H1 (cell line): ENCODE results near the gene ORC5. TPM values are rescaled to one million over a fixed set of nuclear protein-coding genes. Genes with fewer than 3 reads are reported as not detected.

Source experiments
- CTCF ChIA-PET: fragments of 300-600 bp; sonication (Branson Sonifier 250); formaldehyde crosslinking; loops from one replicate; lab custom pipeline; 2021; ENCODE audit not compliant: partially characterized antibody; lab: Charles Lee
- POLR2A ChIA-PET: fragments of 300-600 bp; sonication (Branson Sonifier 250); formaldehyde crosslinking; loops from one replicate; lab custom pipeline; 2021; ENCODE audit warnings: inconsistent platforms; ENCODE audit not compliant: partially characterized antibody; lab: Charles Lee
- DNase-seq, 2 experiments: peaks; one replicate each; pipeline versions ENCODE4 v3.0.0 to v3.0.0-alpha.2; 2010 to 2022; ENCODE audit warnings: low spot score in 2 of 2, low read depth in 1 of 2, mixed read lengths in 1 of 2
- FAIRE-seq: peaks from 2 replicates; lab custom pipeline; 2011; peaks lifted over from hg19 to GRCh38; lab: Jason Lieb, UNC
- H2AFZ ChIP-seq: 2 replicates; pipeline ENCODE4 v1.8.1; 2012; ENCODE audit warnings: low read length, inconsistent platforms
- H2AK5ac ChIP-seq: 2 replicates; pipeline ENCODE4 v1.6.1; 2013; ENCODE audit warnings: low read depth, low read length
- H2BK120ac ChIP-seq: replicated peaks from 2 replicates; pipeline ENCODE3; 2013; ENCODE audit warnings: low read depth, low read length, inconsistent platforms
- H2BK12ac ChIP-seq: 2 replicates; pipeline ENCODE4 v1.6.1; 2013; ENCODE audit warnings: low read depth, low read length
- H2BK15ac ChIP-seq: 2 replicates; pipeline ENCODE4 v1.6.1; 2013; ENCODE audit warnings: low read length
- H2BK20ac ChIP-seq: 2 replicates; pipeline ENCODE4 v1.6.1; 2013; ENCODE audit warnings: low read length
- H2BK5ac ChIP-seq: 2 replicates; pipeline ENCODE4 v1.6.1; 2013; ENCODE audit warnings: low read depth, low read length
- H3K14ac ChIP-seq: 2 replicates; pipeline ENCODE4 v1.6.1; 2013; ENCODE audit warnings: inconsistent platforms; ENCODE audit not compliant: insufficient read length
- H3K18ac ChIP-seq: 2 replicates; pipeline ENCODE4 v1.6.1; 2013; ENCODE audit warnings: low read length; ENCODE audit errors: extremely low read depth
- H3K23ac ChIP-seq: 2 replicates; pipeline ENCODE4 v1.6.1; 2013; ENCODE audit warnings: inconsistent platforms; ENCODE audit not compliant: insufficient read length
- H3K23me2 ChIP-seq: 2 replicates; pipeline ENCODE4 v1.6.1; 2013; ENCODE audit warnings: low read depth, low read length
- H3K27ac ChIP-seq: 2 replicates; pipeline ENCODE4 v1.6.1; 2011; ENCODE audit warnings: low read depth, low read length, inconsistent platforms
- H3K27me3 ChIP-seq, 4 experiments: replicated peaks in 1 of 4; 1 replicate in 1 of 4; 2 replicates in 3 of 4; pipeline versions ENCODE4 v1.6.1 to v1.8.1; 2011 to 2013; ENCODE audit warnings: low read length in 3 of 4, mild to moderate bottlenecking in 3 of 4, inconsistent platforms in 2 of 4, mixed read lengths in 2 of 4, moderate library complexity in 1 of 4; ENCODE audit not compliant: control insufficient read depth in 3 of 4, insufficient read depth in 3 of 4; ENCODE audit errors: extremely low read depth in 1 of 4
- H3K36me3 ChIP-seq, 4 experiments: 2 replicates each; pipeline versions ENCODE4 v1.6.1 to v1.8.1; 2011 to 2013; ENCODE audit warnings: mild to moderate bottlenecking in 4 of 4, low read length in 3 of 4, moderate library complexity in 2 of 4, control low read depth in 1 of 4, inconsistent platforms in 1 of 4; ENCODE audit not compliant: insufficient read depth in 4 of 4, control insufficient read depth in 2 of 4
- H3K4ac ChIP-seq: replicated peaks from 2 replicates; pipeline ENCODE3; 2013; ENCODE audit warnings: low read length, low read depth, mixed read lengths, inconsistent platforms; ENCODE audit not compliant: insufficient read length
- H3K4me1 ChIP-seq, 4 experiments: replicated peaks in 1 of 4; 1 replicate in 1 of 4; 2 replicates in 3 of 4; pipeline versions ENCODE4 v1.6.1 to v1.8.1; 2011 to 2013; ENCODE audit warnings: low read length in 3 of 4, inconsistent platforms in 2 of 4, mixed read lengths in 1 of 4; ENCODE audit not compliant: insufficient read depth in 4 of 4, control insufficient read depth in 3 of 4
- H3K4me2 ChIP-seq, 2 experiments: 2 replicates each; pipeline versions ENCODE4 v1.6.1 to v1.8.1; 2011 to 2013; ENCODE audit warnings: low read depth in 2 of 2, low read length in 2 of 2, control low read depth in 1 of 2, inconsistent platforms in 1 of 2, mild to moderate bottlenecking in 1 of 2; ENCODE audit not compliant: insufficient read depth in 1 of 2
- H3K4me3 ChIP-seq, 4 experiments: fragments of 200-600, 300-600 bp in 1 of 4; sonication (generic), shearing (Covaris generic), sonication (Bioruptor Twin) in 1 of 4; 2 replicates each; pipeline versions ENCODE4 v1.5.1 to v1.8.1; 2011 to 2016; ENCODE audit warnings: low read length in 4 of 4, low read depth in 3 of 4, control low read depth in 2 of 4, inconsistent platforms in 2 of 4, mild to moderate bottlenecking in 2 of 4, mixed read lengths in 1 of 4, moderate library complexity in 1 of 4; ENCODE audit not compliant: insufficient read depth in 2 of 4; ENCODE audit errors: extremely low read depth in 1 of 4
- H3K56ac ChIP-seq: replicated peaks from 2 replicates; pipeline ENCODE3; 2013; ENCODE audit warnings: low read depth, mild to moderate bottlenecking, mixed read lengths, low read length, inconsistent platforms; ENCODE audit not compliant: insufficient read length
- H3K79me1 ChIP-seq: 2 replicates; pipeline ENCODE4 v1.6.1; 2013; ENCODE audit warnings: low read depth, low read length, control low read depth
- H3K79me2 ChIP-seq, 2 experiments: 2 replicates each; pipeline versions ENCODE4 v1.6.1 to v1.8.1; 2012 to 2013; ENCODE audit warnings: low read length in 2 of 2, mild to moderate bottlenecking in 2 of 2, inconsistent platforms in 1 of 2; ENCODE audit not compliant: insufficient read depth in 2 of 2, control insufficient read depth in 1 of 2
- H3K9ac ChIP-seq, 4 experiments: replicated peaks in 1 of 4; 1 replicate in 1 of 4; 2 replicates in 3 of 4; pipeline versions ENCODE4 v1.6.1 to v1.8.1; 2011 to 2013; ENCODE audit warnings: low read depth in 3 of 4, low read length in 3 of 4, control low read depth in 2 of 4, mild to moderate bottlenecking in 2 of 4, moderate library complexity in 2 of 4, inconsistent platforms in 1 of 4; ENCODE audit errors: extremely low read depth in 1 of 4
- H3K9me3 ChIP-seq, 2 experiments: 2 replicates each; pipeline versions ENCODE4 v1.6.1 to v1.8.1; 2012 to 2013; ENCODE audit warnings: mild to moderate bottlenecking in 2 of 2, moderate library complexity in 2 of 2, control low read depth in 1 of 2, inconsistent platforms in 1 of 2, low read depth in 1 of 2, low read length in 1 of 2, mixed read lengths in 1 of 2; ENCODE audit not compliant: insufficient read depth in 2 of 2
- H4K20me1 ChIP-seq, 2 experiments: replicated peaks in 1 of 2; 2 replicates each; pipeline versions ENCODE3 to v1.8.1; 2011 to 2013; ENCODE audit warnings: inconsistent platforms in 2 of 2, low read length in 2 of 2, mild to moderate bottlenecking in 1 of 2; ENCODE audit not compliant: insufficient read depth in 2 of 2, control insufficient read depth in 1 of 2
- H4K5ac ChIP-seq: 2 replicates; pipeline ENCODE4 v1.6.1; 2013; ENCODE audit warnings: low read length, low read depth, mixed read lengths, inconsistent platforms; ENCODE audit not compliant: insufficient read length
- H4K8ac ChIP-seq: 2 replicates; pipeline ENCODE4 v1.8.0; 2013; ENCODE audit warnings: mild to moderate bottlenecking, moderate library complexity, low read length, inconsistent platforms; ENCODE audit not compliant: insufficient read depth; ENCODE audit errors: extremely low read depth
- H4K91ac ChIP-seq: replicated peaks from 2 replicates; pipeline ENCODE3; 2013; ENCODE audit warnings: low read length, mixed read lengths, inconsistent platforms; ENCODE audit not compliant: insufficient read length
- BACH1 ChIP-seq: IDR thresholded peaks from 2 replicates; pipeline ENCODE4 v1.6.1; 2012; ENCODE audit warnings: low read length, improper control_type of control experiment
- CHD1 ChIP-seq: IDR thresholded peaks from 2 replicates; pipeline ENCODE4 v1.6.1; 2012; ENCODE audit warnings: low read depth, low read length, improper control_type of control experiment
- GABPA ChIP-seq: IDR thresholded peaks from 2 replicates; pipeline ENCODE4 v1.6.1; 2011; ENCODE audit warnings: mild to moderate bottlenecking, low read length, moderate library complexity, borderline replicate concordance; ENCODE audit not compliant: insufficient read depth
- NANOG ChIP-seq: IDR thresholded peaks from 2 replicates; pipeline ENCODE4 v1.6.1; 2011; ENCODE audit warnings: low read length, low read depth, mild to moderate bottlenecking, inconsistent platforms; ENCODE audit not compliant: insufficient read depth, poor library complexity, severe bottlenecking
- POLR2A ChIP-seq, 2 experiments: IDR thresholded peaks; 1 replicate in 1 of 2; 2 replicates in 1 of 2; pipeline ENCODE4 v1.6.1; 2011; ENCODE audit warnings: low read depth in 2 of 2, low read length in 2 of 2, mild to moderate bottlenecking in 2 of 2; ENCODE audit errors: control extremely low read depth in 1 of 2
- RAD21 ChIP-seq, 2 experiments: IDR thresholded peaks in 1 of 2; conservative IDR thresholded peaks in 1 of 2; 2 replicates each; pipeline ENCODE4 v1.6.1; 2011; ENCODE audit warnings: low read depth in 2 of 2, low read length in 2 of 2, improper control_type of control experiment in 1 of 2, inconsistent platforms in 1 of 2, mild to moderate bottlenecking in 1 of 2, moderate library complexity in 1 of 2
- SIX5 ChIP-seq: IDR thresholded peaks from 2 replicates; pipeline ENCODE4 v1.6.1; 2011; ENCODE audit warnings: mild to moderate bottlenecking, low read depth, low read length
- SP2 ChIP-seq: IDR thresholded peaks from 2 replicates; pipeline ENCODE4 v1.6.1; 2012; ENCODE audit warnings: mild to moderate bottlenecking, low read length, inconsistent platforms
- TAF1 ChIP-seq: IDR thresholded peaks from 2 replicates; pipeline ENCODE4 v1.6.1; 2011; ENCODE audit warnings: mild to moderate bottlenecking, low read depth, low read length
- WGBS, 2 experiments: shearing (Covaris generic) in 1 of 2; methylation state at CpG; one replicate each; pipeline versions ENCODE4 v1.1.6 to v1.1.7; 2013 to 2015; ENCODE audit warnings: low lambda C conversion rate in 2 of 2, mixed read lengths in 2 of 2, inconsistent platforms in 1 of 2, low coverage in 1 of 2, missing lambda C conversion rate in 1 of 2; ENCODE audit not compliant: insufficient replicate concordance in 2 of 2, insufficient coverage in 1 of 2, insufficient read length in 1 of 2; ENCODE audit errors: extremely low coverage in 1 of 2, missing lambda C conversion rate in 1 of 2; 5-methylcytosine and 5-hydroxymethylcytosine counted together
- polyA plus RNA-seq, 7 experiments: library from polyadenylated mRNA; depleted of rRNA in 3 of 7; stranded (reverse) in 5 of 7; unstranded in 2 of 7; fragments of >200 nt in 5 of 7; fragments of 200-250 nt in 2 of 7; gene quantifications; 1 replicate in 5 of 7; 2 replicates in 1 of 7; 4 replicates in 1 of 7; pipeline versions ENCODE4 v1.2.1 to v1.2.3, GENCODE V29; 2011 to 2013; ENCODE audit warnings: missing spikeins in 2 of 7, mixed read lengths in 2 of 7
- total RNA-seq: library from RNA; stranded (reverse); fragmentation: NEBNext Ultra II Directional; extraction: Animal tissue kit (Norgen Biotek cat#: 25700); gene quantifications from 2 replicates; pipeline ENCODE4 v1.2.1, GENCODE V29; 2021
- TF ChIP-seq, protein P1 (sequence below): IDR thresholded peaks from 2 replicates; pipeline ENCODE4 v1.6.1; 2011; ENCODE audit warnings: low read length, improper control_type of control experiment
- TF ChIP-seq, protein P2 (sequence below), 3 experiments: IDR thresholded peaks; 1 replicate in 2 of 3; 2 replicates in 1 of 3; pipeline versions ENCODE4 v1.5.1 to v1.6.1; 2011; ENCODE audit warnings: low read length in 3 of 3, mild to moderate bottlenecking in 3 of 3, inconsistent platforms in 2 of 3, low read depth in 1 of 3, moderate library complexity in 1 of 3; ENCODE audit not compliant: insufficient read depth in 1 of 3; ENCODE audit errors: control extremely low read depth in 1 of 3

ORC5 gene
- total and polyA plus RNA-seq, 2 of the 8 experiments (the other 6 are each of a cell fraction or from before 2014, with no cell fraction given), result 7.7 to 19.9 TPM

GRCh38 chr7:104161244-104161643 lies 46.6 kb downstream of the ORC5 start:
- H2BK5ac ChIP-seq, result no peak overlapping the region
- no peak for DNase-seq
- no peaks in the 10 kb centered on the region for H3K79me1 ChIP-seq
- H4K91ac ChIP-seq, result no peak overlapping the region
- no peak overlapping the region for H2BK15ac ChIP-seq
- no peaks in the 10 kb centered on the region for H3K9me3 ChIP-seq
- no peaks in the 10 kb centered on the region for H4K20me1 ChIP-seq
- H3K23ac ChIP-seq, result no peak overlapping the region
- no peak overlapping the region for H3K4me3 ChIP-seq
- H2BK120ac ChIP-seq, result no peak overlapping the region
- no peaks in the 10 kb centered on the region for H3K4me1 ChIP-seq
- H3K9ac ChIP-seq, result no peak overlapping the region
- H4K8ac ChIP-seq, result no peak overlapping the region
- no peak overlapping the region for H3K27ac ChIP-seq
- H3K4ac ChIP-seq, result no peak overlapping the region
- POLR2A ChIA-PET, result no interaction called here
- CTCF ChIA-PET, result interaction anchor here (1.0 to 2.2 kb wide), 3 partner anchors 13 to 637 kb away, joined by 3 to 10 read pairs (median 3); no protein-coding TSS in a partner anchor
- H2BK12ac ChIP-seq, result no peak overlapping the region
- H2AFZ ChIP-seq, result no peak overlapping the region
- no peaks in the 10 kb centered on the region for H3K23me2 ChIP-seq
- no peaks in the 10 kb centered on the region for H3K79me2 ChIP-seq
- H3K14ac ChIP-seq, result no peak overlapping the region
- no peak overlapping the region for H3K18ac ChIP-seq
- H3K4me2 ChIP-seq, result no peak overlapping the region
- H2AK5ac ChIP-seq, result no peak overlapping the region
- no peak overlapping the region for H3K56ac ChIP-seq
- no peak overlapping the region for H2BK20ac ChIP-seq
- no peaks in the 10 kb centered on the region for H3K27me3 ChIP-seq
- no peak overlapping the region for H4K5ac ChIP-seq
- no peak for FAIRE-seq
- peaks cover 0 to 10% (median under 1%) of the 10 kb centered on the region in 4 experiments; a peak in 2 of 8 replicates for H3K36me3 ChIP-seq
- 90% methylated on average over 3 of the region's 3 CpGs; no CpG with 5 or more reads in 1 of the 2 experiments for WGBS, 2 experiments
- TF ChIP-seq CHD1 (no peak), SP2 (no peak), NANOG (no peak), TAF1 (no peak), GABPA (no peak), SIX5 (no peak), BACH1 (no peak), RAD21 (IDR thresholded peaks at IDR 0.05 in 1 of 2, conservative IDR thresholded peaks at IDR 0.05 in 1 of 2; ENCODE audit: low read depth in 2 of 2, low read length in 2 of 2) (no peak), POLR2A (IDR thresholded peaks at IDR 0.05; ENCODE audit: control extremely low read depth in 1 of 2, low read depth in 2 of 2, low read length in 2 of 2) (no peak)
- TF ChIP-seq, protein P1, sequence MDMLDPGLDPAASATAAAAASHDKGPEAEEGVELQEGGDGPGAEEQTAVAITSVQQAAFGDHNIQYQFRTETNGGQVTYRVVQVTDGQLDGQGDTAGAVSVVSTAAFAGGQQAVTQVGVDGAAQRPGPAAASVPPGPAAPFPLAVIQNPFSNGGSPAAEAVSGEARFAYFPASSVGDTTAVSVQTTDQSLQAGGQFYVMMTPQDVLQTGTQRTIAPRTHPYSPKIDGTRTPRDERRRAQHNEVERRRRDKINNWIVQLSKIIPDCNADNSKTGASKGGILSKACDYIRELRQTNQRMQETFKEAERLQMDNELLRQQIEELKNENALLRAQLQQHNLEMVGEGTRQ, result no peak
- TF ChIP-seq, protein P2, sequence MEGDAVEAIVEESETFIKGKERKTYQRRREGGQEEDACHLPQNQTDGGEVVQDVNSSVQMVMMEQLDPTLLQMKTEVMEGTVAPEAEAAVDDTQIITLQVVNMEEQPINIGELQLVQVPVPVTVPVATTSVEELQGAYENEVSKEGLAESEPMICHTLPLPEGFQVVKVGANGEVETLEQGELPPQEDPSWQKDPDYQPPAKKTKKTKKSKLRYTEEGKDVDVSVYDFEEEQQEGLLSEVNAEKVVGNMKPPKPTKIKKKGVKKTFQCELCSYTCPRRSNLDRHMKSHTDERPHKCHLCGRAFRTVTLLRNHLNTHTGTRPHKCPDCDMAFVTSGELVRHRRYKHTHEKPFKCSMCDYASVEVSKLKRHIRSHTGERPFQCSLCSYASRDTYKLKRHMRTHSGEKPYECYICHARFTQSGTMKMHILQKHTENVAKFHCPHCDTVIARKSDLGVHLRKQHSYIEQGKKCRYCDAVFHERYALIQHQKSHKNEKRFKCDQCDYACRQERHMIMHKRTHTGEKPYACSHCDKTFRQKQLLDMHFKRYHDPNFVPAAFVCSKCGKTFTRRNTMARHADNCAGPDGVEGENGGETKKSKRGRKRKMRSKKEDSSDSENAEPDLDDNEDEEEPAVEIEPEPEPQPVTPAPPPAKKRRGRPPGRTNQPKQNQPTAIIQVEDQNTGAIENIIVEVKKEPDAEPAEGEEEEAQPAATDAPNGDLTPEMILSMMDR (IDR thresholded peaks at IDR 0.05; ENCODE audit: control extremely low read depth in 1 of 3, insufficient read depth in 1 of 3, low read depth in 1 of 3, low read length in 3 of 3), result no peak
